HEK293 (cell line): Measurements from ENCODE around the gene IPO11.

ENCODE experiments used
- ATF2 ChIP-seq: fragments of 450-650 bp; formaldehyde crosslinking; IDR thresholded peaks from 2 replicates; pipeline ENCODE4 v1.5.1; 2016; ENCODE audit warnings: missing biosample characterization, missing genetic modification characterization, low read depth
- CTCF ChIP-seq: fragments of 450-650 bp; formaldehyde crosslinking; IDR thresholded peaks from 2 replicates; pipeline ENCODE4 v1.5.1; 2016; ENCODE audit warnings: missing biosample characterization, missing genetic modification characterization
- SALL2 ChIP-seq: fragments of 450-650 bp; formaldehyde crosslinking; IDR thresholded peaks from 2 replicates; pipeline ENCODE4 v1.5.0; 2017; ENCODE audit warnings: missing biosample characterization, mild to moderate bottlenecking, missing genetic modification characterization, borderline replicate concordance
- ZNF416 ChIP-seq: fragments of 450-650 bp; formaldehyde crosslinking; IDR thresholded peaks from 2 replicates; pipeline ENCODE4 v1.5.1; 2016; ENCODE audit warnings: missing biosample characterization, missing genetic modification characterization

DNA sequence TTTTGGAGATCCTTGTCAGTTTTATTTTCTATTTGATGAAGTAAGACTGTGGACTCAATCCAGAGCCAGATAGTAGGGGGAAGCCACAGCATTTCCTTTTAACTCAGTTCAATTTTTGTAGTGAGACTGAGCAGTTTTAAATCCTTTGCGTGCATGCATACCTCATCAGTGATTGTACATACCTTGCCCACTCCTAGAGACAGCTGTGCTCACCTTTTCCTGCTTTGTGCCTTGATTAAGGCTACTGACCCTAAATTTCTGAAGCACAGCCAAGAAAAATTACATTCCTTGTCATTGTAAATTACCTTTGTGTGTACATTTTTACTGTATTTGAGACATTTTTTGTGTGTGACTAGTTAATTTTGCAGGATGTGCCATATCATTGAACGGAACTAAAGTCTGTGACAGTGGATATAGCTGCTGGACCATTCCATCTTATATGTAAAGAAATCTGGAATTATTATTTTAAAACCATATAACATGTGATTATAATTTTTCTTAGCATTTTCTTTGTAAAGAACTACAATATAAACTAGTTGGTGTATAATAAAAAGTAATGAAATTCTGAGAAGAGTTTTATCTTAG, 26.7 kb upstream of the IPO11 start:
- TF ChIP-seq CTCF (no peak), ZNF416 (tag by site-specific recombination) (no peak), SALL2 (tag by site-specific recombination) (no peak), ATF2 (tag by site-specific recombination) (no peak)
